DMS53 treated with DMSO at 0.1 percent for 48 hours (cell line): ENCODE measurements around the gene PSD2.

Experiments
- DNase-seq: peaks from one replicate; lab custom pipeline; 2025; ENCODE audit not compliant: unreplicated experiment; lab: John Stamatoyannopoulos, UW

The PSD2 gene

DNA sequence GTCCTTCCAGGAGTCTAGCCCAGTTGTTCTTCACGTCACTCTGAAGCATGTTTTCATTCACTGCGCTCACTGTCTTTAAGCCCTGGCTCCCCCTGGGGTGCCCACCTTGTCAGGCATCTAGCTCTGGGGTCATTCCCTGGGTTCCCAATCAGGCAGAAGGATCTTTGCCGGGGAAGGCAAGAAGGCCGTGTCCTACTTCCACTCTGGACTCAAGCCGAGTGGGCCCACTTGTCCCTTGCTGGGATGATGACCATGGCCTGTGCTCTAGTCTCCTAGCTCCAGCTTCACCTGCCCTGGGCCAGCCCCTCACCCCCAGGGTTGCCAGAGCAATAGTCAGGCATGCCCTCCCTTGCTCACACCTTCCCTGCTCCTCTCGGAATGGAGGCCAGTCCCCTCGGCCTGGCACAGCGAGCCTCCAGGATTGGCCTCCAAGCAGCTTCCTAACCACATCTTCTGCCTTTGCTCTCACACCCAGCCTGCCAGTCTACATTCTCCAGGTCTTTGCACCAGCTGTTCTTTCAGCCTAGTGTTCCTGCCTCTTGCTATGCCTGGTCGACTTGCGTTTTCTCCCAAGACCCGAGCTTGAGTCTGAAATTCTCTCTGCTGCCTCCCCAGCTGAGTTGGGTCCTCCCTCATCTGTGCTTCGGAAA, 32.2 kb upstream of the PSD2 start:
- DNase-seq: no peak

- no peak for DNase-seq
Observed at GRCh38 chr5:139763930-139764791, 31.4 kb upstream of the PSD2 start.

DNA sequence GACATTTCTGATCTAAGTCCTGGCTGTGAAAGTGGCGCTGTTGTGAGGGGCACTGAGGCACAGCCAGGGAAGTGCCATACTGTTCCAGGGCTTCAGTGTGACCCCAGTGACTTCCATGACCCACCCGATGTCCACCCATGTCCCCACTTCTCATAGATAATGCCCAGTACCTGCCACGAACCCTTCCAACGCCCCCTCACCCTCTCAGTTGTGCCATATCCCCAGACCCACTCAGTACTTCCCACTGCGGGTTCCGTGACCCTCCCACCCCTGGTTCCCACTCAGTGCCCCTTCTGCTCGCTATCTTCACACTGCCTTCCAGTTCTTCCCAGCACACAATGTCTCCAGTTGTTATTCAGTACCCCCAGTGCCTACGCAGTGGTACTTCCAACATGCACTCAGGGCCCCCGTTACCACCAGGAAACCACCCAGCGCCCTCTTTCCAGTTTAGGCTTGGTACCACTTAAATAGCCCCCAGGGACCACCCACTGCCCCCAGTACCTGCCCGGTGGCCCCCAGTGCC, 30.7 kb upstream of the PSD2 start:
- DNase-seq: no peak

- peak; percentile 75 for DNase-seq
Observed at GRCh38 chr5:139765409-139766217, 30.0 kb upstream of the PSD2 start.

- no peak for DNase-seq
Observed at GRCh38 chr5:139767960-139768359, 27.6 kb upstream of the PSD2 start.

DNA sequence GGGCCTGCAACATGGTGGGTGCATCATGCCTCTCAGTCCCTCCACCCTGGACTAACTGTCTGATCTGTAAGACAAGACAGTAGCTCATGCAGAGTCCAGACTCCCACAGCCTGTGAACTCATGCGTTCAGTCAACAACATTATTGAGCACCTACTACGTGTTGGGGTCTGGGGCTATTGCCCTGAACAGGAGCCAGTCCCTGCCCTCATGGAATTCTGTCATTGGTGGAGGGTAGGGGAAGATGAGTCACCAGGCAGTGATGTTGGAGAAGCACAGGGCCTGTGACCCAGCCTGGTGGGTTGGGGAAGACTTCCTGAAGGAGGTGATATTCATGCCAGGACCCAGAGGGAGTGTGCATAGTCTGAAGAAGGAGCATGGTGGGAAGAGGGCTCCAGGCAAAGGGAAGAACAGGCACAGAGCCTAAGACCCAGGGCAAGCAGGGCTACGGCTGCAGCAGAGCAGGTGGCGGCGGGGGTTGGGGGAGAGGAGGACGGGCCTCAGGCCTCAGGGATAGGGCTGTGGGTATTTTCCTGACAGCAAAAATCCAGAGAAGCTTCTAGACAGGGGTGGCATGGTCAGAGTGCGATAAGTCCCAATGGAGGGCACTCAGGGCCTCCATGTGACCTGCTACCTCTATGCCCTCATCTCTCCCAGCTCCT, 26.7 kb upstream of the PSD2 start:
- DNase-seq: no peak

DNA sequence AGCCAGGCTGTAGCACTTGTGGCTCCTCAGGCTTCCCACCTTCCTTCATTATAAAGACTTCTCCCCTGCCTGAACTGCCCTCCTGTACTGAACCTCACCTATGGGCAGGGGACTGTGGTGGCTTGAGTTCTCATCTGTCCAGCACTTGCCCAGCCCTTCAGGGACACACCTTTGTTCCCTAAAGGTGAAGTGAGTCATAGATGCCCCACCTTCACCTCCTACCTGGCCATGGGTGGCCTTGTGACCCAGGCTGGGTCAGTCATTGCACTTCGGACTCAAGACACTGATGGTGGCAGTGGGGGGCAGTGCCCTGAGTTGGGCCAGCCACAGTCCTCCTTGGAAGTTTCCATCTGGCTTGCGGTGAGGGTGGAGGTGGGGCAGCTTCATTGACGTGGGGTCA, 26.1 kb upstream of the PSD2 start:
- DNase-seq: no peak

DNA sequence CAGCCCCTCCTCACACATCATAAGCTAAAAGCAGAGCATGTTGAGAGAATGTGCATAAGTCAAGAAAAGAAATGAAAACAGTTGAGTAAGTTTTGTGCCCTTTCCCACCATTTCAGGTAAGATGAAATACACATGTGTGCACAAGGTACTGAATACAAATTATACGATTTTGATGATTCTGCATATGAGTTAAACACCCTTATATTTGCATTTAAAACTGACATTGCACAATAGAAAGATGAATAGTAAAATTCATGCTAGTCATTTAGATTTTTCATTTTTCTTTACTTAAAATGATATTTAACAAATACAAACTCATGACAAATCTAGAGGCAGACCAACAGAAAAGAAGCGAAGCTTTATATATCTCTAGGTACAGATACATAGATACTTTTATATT, 24.9 kb upstream of the PSD2 start:
- DNase-seq: no peak

DNA sequence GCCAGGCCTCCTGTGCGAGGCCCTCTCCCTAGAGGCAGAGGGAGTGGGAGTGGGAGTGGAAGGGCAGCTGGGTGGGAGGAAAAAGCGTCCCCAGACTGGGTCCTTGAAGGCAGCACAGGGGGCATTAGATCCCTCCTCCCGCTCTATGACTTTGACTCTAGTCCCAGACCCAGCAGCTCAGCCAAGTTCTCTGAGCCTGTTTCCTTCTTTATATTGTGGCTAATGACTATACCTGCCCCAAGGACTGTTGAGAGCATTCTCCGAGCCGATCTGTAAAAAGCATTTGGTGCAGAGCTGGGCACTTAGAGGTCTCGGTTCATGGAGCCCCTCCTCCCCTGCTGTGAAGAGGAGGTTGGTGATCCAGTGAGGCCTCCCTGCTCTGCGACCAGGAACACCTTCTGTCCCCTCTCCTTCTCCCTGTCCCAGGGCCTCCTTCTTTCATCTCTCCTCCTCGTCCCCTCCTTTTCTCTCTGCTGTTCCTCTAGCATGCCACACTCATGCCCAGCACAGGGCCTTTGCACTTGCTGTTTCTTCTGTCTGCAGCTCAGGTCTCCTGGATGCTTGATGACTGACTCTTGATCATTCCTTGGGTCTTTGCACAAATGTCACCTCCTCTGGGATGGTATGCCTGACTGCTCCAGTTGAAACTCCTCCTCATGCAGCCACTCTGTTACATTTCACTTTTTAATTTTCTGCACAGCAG, 23.4 kb upstream of the PSD2 start:
- no peak for DNase-seq

GRCh38 chr5:139772927-139773690, 22.5 kb upstream of the PSD2 start:
- DNase-seq: no peak

- DNase-seq: no peak
Observed at GRCh38 chr5:139774980-139775661, 20.5 kb upstream of the PSD2 start.

DNA sequence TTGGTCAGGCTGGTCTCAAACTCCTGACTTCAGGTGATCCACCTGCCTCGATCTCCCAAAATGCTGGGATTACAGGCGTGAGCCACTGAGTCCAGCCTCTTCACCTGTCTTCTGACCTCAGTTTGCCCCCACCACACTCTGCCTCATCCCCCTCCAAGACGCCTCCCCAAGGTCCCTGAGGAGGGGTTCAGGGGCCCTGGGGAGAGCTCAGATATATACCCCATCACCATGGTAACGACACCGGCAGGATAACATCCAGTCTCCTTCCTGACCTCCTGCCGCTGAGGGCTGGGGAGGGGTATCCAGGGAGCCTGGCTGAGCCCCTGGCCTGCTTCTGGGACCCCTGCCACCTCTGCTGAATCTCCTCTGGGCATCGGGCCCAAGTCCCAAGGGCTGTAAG, 19.7 kb upstream of the PSD2 start:
- DNase-seq: no peak

DNA sequence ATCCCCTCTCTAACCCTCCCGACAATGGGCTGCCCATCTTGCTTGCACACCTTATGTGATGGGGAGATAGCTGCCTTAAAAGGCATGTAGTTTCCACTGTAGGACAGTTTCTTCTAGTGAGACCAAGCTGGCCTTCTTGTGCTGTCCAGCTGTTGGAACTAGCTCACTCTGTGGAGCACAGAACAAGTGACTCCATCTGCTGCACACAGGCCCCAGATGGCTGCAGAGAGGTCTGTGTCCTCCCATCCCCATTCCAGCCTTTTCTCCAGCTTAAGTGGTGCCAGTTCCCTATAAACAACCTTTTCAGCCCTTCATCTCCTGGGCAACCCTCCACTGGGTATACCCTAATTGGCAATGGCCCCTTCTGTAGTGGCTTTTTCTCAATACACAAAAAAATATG, 18.7 kb upstream of the PSD2 start:
- no peak for DNase-seq

DNA sequence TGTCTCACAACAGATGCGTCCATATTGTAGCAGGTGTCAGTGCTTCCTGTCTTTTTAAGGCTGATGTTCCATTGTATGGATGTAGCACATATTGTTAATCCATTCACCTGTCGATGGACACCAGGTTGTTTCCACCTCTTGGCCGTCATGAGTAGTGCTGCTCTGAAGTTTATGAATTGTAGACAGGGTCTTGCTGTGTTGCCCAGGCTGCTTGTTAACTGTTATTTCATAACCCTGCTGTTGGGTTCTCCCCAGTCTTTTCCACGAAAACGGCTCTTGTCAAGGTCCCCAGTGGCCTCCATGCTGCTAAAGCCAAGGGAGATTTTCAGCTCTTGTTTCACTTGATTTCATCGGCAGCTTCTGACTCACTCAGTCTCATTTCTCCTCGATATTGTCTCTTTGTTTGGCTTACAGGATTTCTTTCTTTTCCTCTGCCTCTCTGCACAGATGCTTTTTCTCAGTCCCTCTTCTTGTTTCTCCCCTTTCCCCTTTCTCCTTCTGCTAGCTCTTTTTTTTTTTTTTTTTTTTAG, 12.1 kb upstream of the PSD2 start:
- DNase-seq: no peak

DNA sequence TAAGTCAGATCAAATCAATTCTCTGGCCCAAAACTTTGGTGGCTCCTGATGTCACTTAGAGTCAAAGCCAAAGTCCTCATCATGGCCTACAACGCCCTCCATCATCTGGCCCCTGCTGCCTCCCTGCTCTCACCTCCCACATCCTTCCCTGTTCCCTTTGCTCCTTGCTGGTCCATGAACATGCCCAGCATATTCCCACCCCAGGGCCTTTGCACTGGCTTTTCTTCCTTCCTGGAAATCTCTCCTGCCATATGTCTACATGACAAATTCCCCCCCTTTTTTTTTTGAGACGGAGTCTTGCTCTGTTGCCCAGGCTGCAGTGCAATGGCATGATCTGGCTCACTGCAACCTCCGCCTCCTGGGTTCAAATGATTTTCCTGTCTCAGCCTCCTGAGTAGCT, 11.1 kb upstream of the PSD2 start:
- no peak for DNase-seq

DNA sequence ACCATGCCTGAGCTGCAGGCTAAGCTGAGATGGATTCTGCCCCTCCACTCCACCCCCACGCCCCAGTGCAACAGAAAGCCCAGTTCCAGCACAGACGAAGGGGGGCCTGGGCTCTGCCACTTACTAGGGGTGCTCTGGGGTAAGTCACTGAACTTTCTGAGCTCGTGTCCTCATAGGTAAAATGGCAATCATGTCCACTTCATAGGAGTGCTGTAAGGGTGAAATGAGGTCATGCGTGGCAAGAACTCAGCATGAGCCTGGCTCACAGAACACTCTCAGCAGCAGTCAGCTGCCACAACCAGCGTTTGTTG, 8.4 kb upstream of the PSD2 start:
- DNase-seq: no peak

DNA sequence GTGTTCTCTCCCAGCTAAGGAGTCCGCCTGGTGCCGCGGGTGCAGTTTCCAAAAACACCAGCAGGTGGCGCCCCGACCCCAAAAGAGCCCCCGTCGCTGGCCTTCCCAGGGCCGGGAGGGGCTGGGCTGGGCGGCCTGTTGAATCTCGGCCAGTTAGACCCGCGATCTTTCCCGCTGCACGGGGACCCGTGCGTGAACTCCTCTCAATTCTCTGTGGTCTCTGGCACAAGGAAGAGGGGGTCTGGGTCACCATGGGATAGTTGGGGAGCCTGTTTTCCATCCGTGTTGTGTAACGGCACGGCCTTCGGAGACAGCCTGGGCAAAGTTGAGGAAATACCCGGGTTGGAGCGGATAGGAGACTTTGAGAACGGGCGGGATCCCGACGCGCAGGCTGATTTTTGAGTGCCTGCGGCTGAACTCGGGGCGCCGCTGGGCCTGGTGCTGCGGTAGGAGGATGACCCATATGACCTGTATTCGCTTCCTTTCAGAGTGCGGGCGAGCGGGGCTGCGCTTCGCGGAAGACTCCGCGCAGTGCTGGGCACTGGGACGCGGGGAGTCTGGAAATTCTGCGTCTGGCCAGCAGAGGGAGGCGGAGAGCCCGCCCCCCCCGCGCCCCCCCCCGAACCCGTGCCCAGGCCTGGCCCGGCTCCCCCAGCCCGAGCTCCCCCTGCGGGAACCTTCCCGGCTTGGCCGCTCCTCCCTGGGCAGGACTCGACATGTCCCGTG, 7.9 kb upstream of the PSD2 start:
- DNase-seq: peak; percentile 79

DNA sequence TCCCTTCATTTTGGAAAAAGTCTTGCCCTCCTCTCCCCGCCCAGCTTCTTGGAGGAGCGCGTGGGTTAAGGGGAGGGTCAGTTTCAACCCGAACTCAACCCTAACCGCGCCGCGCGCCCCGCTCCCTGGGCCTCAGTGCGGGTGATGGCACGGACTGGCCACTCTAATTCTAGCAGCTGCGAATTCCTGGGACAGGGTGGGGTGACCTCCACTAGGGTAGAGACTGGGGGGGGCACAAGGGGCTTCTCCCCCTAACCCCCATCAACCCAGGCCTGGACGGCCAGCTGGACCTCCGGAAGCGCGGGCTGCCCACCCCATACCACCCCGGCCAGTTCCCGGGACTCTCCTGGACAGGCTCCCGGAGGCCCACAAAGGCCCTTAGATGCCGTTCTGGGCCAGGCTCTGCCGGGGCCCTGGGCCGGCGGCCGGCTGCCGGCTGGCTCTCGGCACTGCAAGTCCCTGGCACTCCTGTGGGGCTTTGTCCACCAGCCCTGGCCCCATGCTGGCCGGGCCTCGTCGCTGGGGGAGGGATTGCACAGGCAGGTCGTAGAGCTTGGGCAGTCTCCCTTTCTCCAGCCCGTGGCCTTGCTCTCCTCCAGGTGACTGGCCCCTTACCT, 7.2 kb upstream of the PSD2 start:
- DNase-seq: no peak
